HG03442 (cell line): ENCODE data around the gene KRTAP10-2.
"Not testable (repeated sequence)": the region's sequence is repeated elsewhere in the genome, so short reads cannot be mapped to it uniquely, and the experiment has no call there.

Source experiments
- ATAC-seq: cut with Tn5 transposase; IDR thresholded peaks from one replicate; pipeline ENCODE4 v1.9.1; 2021; ENCODE audit warnings: mild to moderate bottlenecking, moderate library complexity; ENCODE audit not compliant: unreplicated experiment

KRTAP10-2 gene

GRCh38 chr21:44568261-44568660, 17.0 kb upstream of the KRTAP10-2 start:
- no peak for ATAC-seq

- no peak for ATAC-seq
These were observed 16.3 kb upstream of the KRTAP10-2 start for GRCh38 chr21:44567481-44568171.

GRCh38 chr21:44566403-44566802, 15.1 kb upstream of the KRTAP10-2 start:
- no peak for ATAC-seq

DNA sequence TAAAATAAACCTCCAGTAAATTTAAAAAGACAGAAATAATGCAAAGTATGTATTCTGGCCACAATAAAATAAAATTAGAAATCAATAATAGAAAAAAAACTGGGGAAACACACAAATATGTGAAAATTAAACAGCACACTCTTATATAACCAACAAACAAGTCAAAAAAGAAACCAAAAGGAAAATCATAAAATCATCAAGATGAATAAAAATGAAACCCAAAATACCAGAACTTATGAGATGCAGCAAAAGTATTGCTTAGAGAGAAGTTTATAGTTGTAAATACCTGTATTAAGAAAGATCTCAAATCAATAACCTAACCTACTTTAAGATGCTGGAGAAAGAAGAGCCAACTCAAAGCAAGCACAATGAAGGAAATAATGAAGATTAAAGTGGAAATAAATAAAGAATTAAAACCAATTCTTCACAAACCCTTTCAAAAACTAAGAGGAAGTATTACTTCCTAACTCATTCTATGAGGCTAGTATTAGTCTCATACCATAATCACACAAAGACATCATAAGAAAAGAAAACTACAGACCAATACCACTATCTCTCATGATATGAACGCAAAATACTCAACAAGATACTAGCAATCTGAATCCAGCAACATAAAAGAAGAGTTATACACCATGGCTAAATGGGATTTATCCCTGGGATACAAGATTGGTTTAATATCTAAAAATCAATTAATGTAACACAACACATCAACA, 13.7 kb upstream of the KRTAP10-2 start:
- ATAC-seq, result no peak

GRCh38 chr21:44564099-44564498, 12.8 kb upstream of the KRTAP10-2 start:
- ATAC-seq, result no peak

DNA sequence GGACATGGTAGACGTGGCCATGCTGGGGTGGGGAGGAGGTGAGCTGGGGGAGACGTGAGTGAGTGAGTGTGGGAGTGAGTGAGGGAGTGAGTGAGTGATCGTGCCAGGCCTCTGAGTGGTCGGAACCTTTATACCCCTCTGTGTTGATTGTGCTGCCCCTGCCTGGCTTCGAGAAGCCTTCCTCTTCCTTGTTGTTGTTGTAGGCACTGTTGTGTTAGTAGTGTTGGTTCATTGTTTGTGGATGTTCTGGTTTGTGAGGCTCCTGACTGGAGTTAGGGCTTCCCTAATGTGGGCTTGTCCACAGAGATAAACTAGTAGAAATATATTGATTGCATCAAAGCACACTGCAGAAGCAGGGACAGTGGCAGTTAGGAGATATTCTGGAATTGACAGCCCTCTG, 7.4 kb upstream of the KRTAP10-2 start, which contains the start of gene KRTAP10-3:
Gene KRTAP10-3, minus strand, starts transcription at position 101 of the 400 bp plus-strand sequence. Its CDS starts 80 bp downstream, at position 21.
- no peak for ATAC-seq

DNA sequence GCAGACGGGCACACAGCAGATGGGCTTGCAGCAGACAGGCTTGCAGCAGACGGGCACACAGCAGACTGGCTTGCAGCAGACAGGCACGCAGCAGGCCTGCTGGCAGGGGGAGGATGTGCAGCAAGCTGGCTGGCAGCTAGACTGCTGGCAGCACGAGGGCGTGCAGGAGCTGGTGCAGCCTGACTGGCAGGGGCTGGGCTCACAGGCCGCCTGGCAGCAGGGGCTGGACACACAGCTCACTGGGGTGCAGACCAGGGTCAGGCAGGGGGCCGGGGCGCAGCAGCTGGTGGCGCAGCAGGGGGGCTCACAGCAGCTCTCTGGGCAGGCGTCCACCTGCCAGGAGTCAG, 7.0 kb upstream of the KRTAP10-2 start:
- ATAC-seq, result not testable (repeated sequence)

DNA sequence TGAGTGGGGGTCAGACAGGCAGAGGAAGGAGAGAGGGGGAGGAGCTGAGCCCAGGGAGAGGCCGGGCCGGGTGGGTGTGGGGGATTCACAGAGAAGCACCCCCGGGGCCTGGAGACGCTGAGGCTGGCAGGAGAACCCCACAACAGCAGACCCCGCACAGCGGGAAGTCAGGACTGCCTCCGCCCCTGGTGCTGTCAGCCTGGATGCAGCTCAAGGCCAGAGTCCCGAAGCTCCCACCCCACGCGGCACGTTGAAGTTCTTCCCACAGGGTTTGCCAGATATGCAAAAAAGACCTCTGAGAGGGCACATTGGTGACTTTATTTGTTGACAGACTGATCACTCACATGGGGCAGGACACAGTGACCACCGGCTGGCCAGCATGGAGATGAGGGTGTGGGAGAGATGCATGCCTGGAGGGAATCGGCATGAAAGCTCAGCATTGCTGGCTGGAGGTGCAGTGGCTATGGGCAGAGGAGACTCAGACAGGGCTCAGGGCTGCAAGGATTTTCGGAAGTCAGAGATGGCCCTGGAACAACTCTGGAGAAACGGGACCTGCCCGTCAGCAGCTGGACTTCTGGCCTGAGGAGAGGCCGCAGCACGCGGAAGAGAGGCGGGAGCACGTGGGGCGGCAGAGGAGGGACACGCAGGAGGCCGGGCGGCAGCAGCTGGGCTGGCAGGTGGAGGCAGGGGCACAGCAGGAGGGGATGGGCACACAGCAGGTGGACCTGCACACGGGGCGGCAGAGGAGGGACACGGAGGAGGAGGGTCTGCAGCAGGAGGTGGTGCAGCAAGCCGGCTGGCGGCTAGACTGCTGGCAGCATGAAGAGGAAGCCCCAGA, 6.4 kb upstream of the KRTAP10-2 start:
- ATAC-seq, result no peak

- ATAC-seq, result no peak
These were observed 5.6 kb upstream of the KRTAP10-2 start for GRCh38 chr21:44556879-44557278.

- no peak for ATAC-seq
These were observed 4.0 kb upstream of the KRTAP10-2 start for GRCh38 chr21:44555200-44555875.

DNA sequence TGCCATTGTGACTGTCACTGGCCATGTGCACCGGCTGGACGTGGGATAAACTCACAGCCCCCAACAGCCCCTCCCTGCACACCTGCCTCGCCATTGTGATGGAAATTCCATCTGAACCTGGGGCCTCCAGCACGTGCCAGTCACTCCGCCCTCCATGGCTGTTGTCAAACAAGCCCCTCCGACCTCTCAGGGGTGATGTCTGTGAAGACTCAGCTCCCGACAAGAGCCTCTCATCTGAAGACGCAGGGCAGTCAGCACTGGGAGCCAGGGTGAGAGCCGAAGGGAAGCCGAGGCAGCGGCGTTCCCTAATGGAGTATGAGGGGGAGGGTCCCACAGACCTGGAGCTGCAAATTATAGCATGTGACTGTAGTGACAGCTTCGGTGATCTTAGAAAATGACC, 1.4 kb upstream of the KRTAP10-2 start:
- no peak for ATAC-seq

- no peak for ATAC-seq
These were observed 831 bp upstream of the KRTAP10-2 start for GRCh38 chr21:44552136-44552535.

GRCh38 chr21:44550807-44551206, 498 bp downstream of the KRTAP10-2 start:
- no peak for ATAC-seq

DNA sequence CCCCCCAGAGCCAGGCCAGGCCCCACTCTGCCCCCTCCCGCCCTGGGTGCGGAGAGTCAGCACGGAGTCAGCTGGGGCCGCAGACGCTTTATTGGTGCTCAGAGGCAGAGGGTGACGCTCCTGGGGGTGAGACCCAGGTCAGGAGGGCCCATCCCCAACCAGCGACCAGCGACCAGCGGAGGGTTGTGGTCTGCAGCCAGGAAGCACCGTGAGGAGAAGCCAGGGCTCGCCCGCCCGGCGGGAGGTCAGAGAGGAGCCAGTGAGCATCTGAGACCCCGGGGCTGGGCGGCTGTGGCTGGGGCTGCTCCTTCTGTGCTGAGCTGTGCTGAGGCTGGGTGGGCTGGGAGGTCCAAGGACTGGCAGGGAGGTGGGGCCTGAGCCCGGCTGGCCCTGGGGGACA, 1.0 kb downstream of the KRTAP10-2 start:
- not testable (repeated sequence) for ATAC-seq

GRCh38 chr21:44549525-44550211, 1.6 kb downstream of the KRTAP10-2 start:
- no peak for ATAC-seq

DNA sequence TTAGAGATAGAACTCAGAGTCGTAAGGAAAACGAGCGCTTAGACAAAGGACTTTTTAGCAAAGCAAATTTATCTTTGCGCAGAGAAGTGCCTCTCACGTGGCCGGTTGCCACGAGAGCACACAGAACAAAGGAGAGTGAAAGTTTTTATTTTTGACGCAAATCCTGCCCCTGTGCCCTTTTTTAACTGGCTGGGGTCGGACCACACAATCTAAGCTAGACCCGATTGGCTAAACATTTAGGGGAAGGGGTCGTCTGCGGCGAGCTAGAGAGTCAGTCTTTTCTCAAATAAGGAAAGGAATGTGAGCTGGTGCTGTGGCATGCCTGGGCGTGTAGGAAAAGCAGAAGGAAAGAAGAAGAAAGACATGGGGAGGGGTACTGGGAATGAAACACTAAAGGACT, 2.4 kb downstream of the KRTAP10-2 start:
- ATAC-seq, result no peak

GRCh38 chr21:44548381-44548780, 2.9 kb downstream of the KRTAP10-2 start:
- ATAC-seq, result no peak

DNA sequence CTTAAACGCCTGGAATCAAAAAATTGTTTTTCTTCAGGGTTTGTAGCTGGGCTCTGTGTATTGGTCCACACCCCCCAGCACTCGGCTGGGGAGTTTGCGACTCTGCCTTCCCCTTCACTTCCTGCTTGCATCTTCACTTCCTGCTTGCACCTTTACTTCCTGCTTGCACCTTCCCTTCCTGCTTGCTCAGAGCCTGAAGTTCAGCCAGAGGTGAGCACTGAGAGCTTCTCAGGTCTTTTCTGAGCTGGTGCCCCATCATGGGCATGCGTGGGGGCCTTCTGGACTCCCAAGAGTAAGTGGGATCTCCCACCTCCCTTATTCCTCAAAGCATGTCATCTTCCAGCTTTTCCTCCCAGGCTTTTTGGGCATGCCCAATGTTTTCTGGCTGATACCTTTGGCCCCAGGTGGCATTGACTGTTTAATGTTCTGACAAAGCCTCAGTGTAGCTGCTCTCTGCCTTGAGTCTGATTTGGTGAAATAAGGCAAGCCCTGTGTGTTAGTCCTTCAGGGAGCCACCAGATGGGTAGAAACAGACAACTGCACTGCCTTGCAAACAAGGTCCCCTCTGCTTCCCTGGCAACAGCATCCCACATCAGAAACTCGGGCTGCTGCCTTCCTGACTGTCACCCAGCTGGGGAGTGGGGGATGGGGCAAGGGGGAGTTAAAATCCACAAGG, 3.5 kb downstream of the KRTAP10-2 start:
- no peak for ATAC-seq

DNA sequence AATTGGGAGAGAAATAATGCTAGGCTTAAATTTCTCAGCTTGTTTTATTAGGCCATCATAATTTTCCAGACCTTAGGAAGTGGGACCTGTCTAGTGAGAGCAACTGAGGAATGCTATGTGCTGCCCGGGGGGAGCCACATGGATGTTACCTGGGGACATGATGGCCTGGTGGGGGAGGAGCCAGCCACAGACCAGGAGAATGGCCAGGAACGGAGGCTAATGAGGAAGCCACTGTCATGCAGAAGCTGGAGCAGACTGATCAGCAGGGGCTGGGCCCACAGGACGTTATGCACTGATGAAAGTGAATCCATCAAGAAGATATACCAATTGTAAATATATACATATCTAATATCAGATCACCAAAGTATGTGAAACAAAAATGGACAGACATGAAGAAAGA, 6.7 kb downstream of the KRTAP10-2 start:
- no peak for ATAC-seq

DNA sequence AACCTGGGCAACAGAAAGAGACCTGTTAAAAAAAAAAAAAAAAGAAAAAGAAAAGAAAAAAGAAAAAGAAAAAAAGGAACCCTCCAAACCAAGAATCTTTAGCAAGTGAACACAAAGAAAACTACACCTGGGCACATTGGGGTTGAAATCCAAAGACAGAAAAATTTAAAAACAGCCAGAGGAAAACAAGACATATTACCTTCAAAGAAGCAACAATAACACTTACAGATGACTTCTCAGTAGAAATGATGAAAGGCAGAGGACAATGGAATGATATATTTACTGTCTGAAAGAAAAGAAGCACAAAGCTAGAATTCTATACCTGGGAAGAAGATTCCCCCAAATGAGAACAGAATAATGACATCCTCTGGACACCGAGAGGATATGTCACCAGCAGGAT, 8.6 kb downstream of the KRTAP10-2 start:
- no peak for ATAC-seq
